ENCODE measurements around the gene DNAH9.

DNA sequence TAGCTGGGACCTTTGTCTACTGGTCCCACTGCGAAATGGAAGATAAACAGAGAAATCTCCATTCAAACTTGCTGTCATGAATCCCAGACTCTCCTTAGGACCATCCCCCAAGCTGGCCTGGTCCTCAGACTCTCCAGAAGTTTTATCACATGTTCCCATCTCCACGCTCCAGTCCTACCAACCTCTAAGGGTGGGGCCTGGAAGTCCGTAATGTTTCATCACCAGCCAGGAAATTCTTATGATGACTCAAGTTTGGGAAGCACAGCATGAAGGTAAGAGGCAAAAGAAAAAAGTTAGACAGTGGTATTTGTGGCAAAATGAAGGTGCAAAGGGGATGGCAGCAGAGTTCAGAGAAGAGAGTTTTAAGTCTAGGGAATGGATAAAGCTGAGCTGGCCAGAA, 346.3 kb downstream of the DNAH9 start:
- TF ChIP-seq CTCF (optimal IDR thresholded peaks at IDR 0.05 in 1 of 3, IDR thresholded peaks at IDR 0.05 in 1 of 3, conservative IDR thresholded peaks at IDR 0.05 in 1 of 3; ENCODE audit: extremely low read depth in 1 of 3, insufficient read depth in 2 of 3, low read length in 3 of 3): no peak
- TF ChIP-seq EZH2 (IDR thresholded peaks at IDR 0.05; ENCODE audit: low read length): no peak
